Measurements from ENCODE around the gene SMIM12. TPM values are rescaled to one million over a fixed set of nuclear protein-coding genes. Genes with fewer than 3 reads are reported as not detected.

Gene SMIM12
- total and polyA plus RNA-seq, 8 donors = 21.4 to 53.0 (median 26.3) TPM

DNA sequence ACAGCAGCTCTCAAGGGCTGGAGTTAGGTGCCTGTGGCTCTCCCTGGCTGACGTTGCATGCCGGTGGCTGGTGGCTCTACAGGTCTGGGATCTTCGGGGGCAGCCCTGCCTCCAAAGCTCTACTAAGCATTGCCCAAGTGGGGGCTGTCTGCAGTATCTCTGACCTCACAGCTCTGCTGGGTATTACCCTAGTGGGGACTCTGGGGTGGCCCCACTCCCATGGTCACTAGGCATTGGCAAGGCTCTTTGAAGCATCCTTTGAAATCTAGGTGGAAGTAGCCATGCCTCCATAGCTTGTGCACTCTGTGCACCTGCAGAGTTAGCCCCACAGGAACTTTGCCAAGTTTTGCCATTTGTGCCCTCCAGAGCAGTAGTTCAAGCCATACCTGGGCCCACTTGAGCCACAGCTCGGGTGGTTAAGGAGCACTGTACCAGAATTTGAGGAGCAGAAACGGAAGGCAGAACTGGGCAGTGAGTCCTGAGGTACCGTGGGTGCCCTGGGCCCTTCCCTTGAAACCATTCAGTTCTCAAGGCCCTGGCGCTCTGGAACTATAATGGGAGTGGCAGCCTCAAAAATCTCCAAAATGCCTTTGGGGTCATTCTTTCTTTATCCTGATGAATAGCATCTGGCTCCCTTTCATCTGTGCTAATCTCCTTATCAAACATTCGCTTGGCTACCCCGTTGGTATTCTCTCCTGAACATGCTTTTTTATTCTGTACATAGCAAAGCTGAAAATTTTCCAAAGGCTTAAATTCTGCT is 51.3 kb downstream of the SMIM12 start:
- Histone ChIP-seq H3K27ac (no peak overlapping the region), H3K4me3 (no peak overlapping the region), H3K27me3 (no peaks in the 10 kb centered on the region), H3K4me1 (no peaks in the 10 kb centered on the region), H3K36me3 (no peaks in the 10 kb centered on the region), H3K9me3 (no peaks in the 10 kb centered on the region)
- intact Hi-C loops (cut with DNase I) = no loop called here
- DNase-seq = no peak
- TF ChIP-seq, protein P1, sequence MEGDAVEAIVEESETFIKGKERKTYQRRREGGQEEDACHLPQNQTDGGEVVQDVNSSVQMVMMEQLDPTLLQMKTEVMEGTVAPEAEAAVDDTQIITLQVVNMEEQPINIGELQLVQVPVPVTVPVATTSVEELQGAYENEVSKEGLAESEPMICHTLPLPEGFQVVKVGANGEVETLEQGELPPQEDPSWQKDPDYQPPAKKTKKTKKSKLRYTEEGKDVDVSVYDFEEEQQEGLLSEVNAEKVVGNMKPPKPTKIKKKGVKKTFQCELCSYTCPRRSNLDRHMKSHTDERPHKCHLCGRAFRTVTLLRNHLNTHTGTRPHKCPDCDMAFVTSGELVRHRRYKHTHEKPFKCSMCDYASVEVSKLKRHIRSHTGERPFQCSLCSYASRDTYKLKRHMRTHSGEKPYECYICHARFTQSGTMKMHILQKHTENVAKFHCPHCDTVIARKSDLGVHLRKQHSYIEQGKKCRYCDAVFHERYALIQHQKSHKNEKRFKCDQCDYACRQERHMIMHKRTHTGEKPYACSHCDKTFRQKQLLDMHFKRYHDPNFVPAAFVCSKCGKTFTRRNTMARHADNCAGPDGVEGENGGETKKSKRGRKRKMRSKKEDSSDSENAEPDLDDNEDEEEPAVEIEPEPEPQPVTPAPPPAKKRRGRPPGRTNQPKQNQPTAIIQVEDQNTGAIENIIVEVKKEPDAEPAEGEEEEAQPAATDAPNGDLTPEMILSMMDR (IDR thresholded peaks at IDR 0.05) = no peak
- ATAC-seq = no peak

DNA sequence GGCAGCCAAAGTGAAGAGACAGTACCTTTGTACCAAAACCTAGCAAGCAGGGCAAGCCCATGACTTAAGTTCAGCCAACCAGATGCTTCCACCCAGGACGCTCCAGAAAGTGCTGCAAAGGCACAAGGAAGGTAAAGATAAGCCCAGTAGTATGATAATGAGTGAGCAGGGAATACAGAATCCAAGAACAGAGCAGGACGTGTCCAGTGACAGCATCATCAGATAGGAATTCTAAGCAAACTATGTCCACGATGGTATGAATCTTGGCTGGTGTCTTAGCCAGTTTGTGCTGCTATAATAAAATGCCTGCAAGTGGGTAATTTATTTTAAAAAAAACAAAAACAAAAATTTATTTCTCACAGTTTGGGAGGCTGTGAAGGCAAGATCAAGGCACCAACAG is 53.2 kb downstream of the SMIM12 start:
- intact Hi-C loops (cut with DNase I) = no loop called here
- H3K36me3 ChIP-seq = no peaks in the 10 kb centered on the region
- no peaks in the 10 kb centered on the region for H3K27me3 ChIP-seq
- H3K9me3 ChIP-seq = no peaks in the 10 kb centered on the region
- H3K4me3 ChIP-seq = no peak overlapping the region
- H3K27ac ChIP-seq = no peak overlapping the region
- DNase-seq (no peak), ATAC-seq (no peak)
- H3K4me1 ChIP-seq = no peaks in the 10 kb centered on the region
- TF ChIP-seq, protein P1 (IDR thresholded peaks at IDR 0.05) = no peak

DNA sequence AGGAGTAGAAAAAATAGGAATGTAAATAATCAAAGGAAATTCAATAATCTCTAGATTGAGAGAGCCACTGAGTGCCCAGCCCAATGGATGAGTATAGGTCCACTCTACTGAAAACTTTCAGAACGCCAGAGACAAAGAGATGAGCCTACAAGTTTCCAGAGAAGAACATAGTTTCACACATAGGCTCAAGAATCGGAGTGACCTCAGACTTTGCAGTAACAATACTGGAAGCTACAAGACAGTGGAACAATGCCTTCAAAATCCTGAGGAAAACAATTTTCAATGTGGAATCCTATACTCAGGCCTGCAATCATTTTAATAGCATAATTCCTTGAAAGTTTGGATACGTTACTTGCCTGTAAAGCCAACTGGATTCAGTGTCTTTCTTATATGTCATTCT is 55.8 kb downstream of the SMIM12 start:
- Histone ChIP-seq H3K27ac (no peak overlapping the region), H3K4me1 (no peaks in the 10 kb centered on the region), H3K9me3 (no peaks in the 10 kb centered on the region), H3K36me3 (no peaks in the 10 kb centered on the region), H3K27me3 (no peaks in the 10 kb centered on the region), H3K4me3 (no peak overlapping the region)
- DNase-seq = no peak
- intact Hi-C loops (cut with DNase I) = no loop called here
- TF ChIP-seq, protein P1 (IDR thresholded peaks at IDR 0.05) = no peak
- ATAC-seq = no peak

Other genes starting within 250 kb of the SMIM12 start
- gene GJB5, start 104.7 kb downstream of the SMIM12 start, total RNA-seq = under 1 TPM in 1 of 2 donors, not detected in 1; 0.21 TPM
- gene GJB5, start 104.7 kb downstream of the SMIM12 start, polyA plus RNA-seq (ENCODE audit: insufficient read length in 6 of 6) = under 1 TPM in 5 of 6 donors, not detected in 1; 0.17 to 0.43 (median 0.24) TPM
- gene GJB4, start 100.0 kb downstream of the SMIM12 start, total RNA-seq = not detected
- under 1 TPM in 2 of 6 donors, not detected in 4; 0.06 to 0.08 TPM for gene GJB4, start 100.0 kb downstream of the SMIM12 start, polyA plus RNA-seq (ENCODE audit: insufficient read length in 6 of 6)
- 1 to 10 TPM in 1 of 2 donors, under 1 TPM in 1; 0.68 to 2.0 TPM for gene GJB3, start 78.5 kb downstream of the SMIM12 start, total RNA-seq
- gene GJB3, start 78.5 kb downstream of the SMIM12 start, polyA plus RNA-seq (ENCODE audit: insufficient read length in 6 of 6) = under 1 TPM in 2 of 6 donors, not detected in 4; 0.15 to 0.26 TPM
- gene GJA4, start 66.8 kb downstream of the SMIM12 start, total RNA-seq = 10 to 100 TPM; 21.1 to 26.1 TPM
- 10 to 100 TPM; 25.1 to 34.7 (median 32.7) TPM for gene GJA4, start 66.8 kb downstream of the SMIM12 start, polyA plus RNA-seq (ENCODE audit: insufficient read length in 6 of 6)
- gene DLGAP3, start 69.9 kb upstream of the SMIM12 start, total RNA-seq = under 1 TPM; 0.12 to 0.42 TPM
- gene DLGAP3, start 69.9 kb upstream of the SMIM12 start, polyA plus RNA-seq (ENCODE audit: insufficient read length in 6 of 6) = under 1 TPM; 0.11 to 0.46 (median 0.13) TPM
- gene TMEM35B, start 125.6 kb upstream of the SMIM12 start, total RNA-seq = 10 to 100 TPM; 35.2 to 43.1 TPM
- gene TMEM35B, start 125.6 kb upstream of the SMIM12 start, polyA plus RNA-seq (ENCODE audit: insufficient read length in 6 of 6) = 10 to 100 TPM; 28.1 to 33.3 (median 29.5) TPM
- 10 to 100 TPM; 19.7 to 20.5 TPM for gene ZMYM6, start 172.2 kb upstream of the SMIM12 start, total RNA-seq
- gene ZMYM6, start 172.2 kb upstream of the SMIM12 start, polyA plus RNA-seq (ENCODE audit: insufficient read length in 6 of 6) = 10 to 100 TPM; 19.8 to 23.8 (median 22.8) TPM
- 10 to 100 TPM; 16.1 to 16.5 TPM for gene ZMYM1, start 219.6 kb upstream of the SMIM12 start, total RNA-seq
- gene ZMYM1, start 219.6 kb upstream of the SMIM12 start, polyA plus RNA-seq (ENCODE audit: insufficient read length in 6 of 6) = 10 to 100 TPM; 23.3 to 29.8 (median 25.0) TPM